ACC112 (cell line): ENCODE results near the gene PRKG1.
A peak's percentile ranks its signal among the peaks of the same experiment; 100 is the strongest.

Source experiments
- H2AFZ ChIP-seq: fragments of 200-600 bp; sonication (generic); one replicate; pipeline ENCODE4 v1.6.0; 2017; ENCODE audit warnings: antibody characterized with exemption, low read length; ENCODE audit not compliant: unreplicated experiment
- H3K27ac ChIP-seq: fragments of 200-600 bp; sonication (generic); 2 replicates; pipeline ENCODE4 v1.5.1; 2014; ENCODE audit warnings: low read depth, mild to moderate bottlenecking, antibody characterized with exemption, low read length, moderate library complexity
- H3K27me3 ChIP-seq: fragments of 200-600 bp; sonication (generic); 2 replicates; pipeline ENCODE4 v1.6.1; 2014; ENCODE audit warnings: mild to moderate bottlenecking, antibody characterized with exemption, low read length, moderate library complexity, mixed read lengths; ENCODE audit not compliant: insufficient read depth
- H3K36me3 ChIP-seq: fragments of 200-600 bp; sonication (generic); 2 replicates; pipeline ENCODE4 v1.6.1; 2016; ENCODE audit warnings: mild to moderate bottlenecking, antibody characterized with exemption, low read length, moderate library complexity, mixed read lengths; ENCODE audit not compliant: insufficient read depth
- H3K4me1 ChIP-seq: fragments of 200-600 bp; sonication (generic); one replicate; pipeline ENCODE4 v1.6.1; 2016; ENCODE audit warnings: low read length, mixed read lengths; ENCODE audit not compliant: insufficient read depth, unreplicated experiment, control insufficient read depth
- H3K4me3 ChIP-seq: fragments of 200-600 bp; sonication (generic); 2 replicates; pipeline ENCODE4 v1.5.1; 2014; ENCODE audit warnings: mild to moderate bottlenecking, low read depth, low read length
- H3K79me2 ChIP-seq: fragments of 200-600 bp; sonication (generic); one replicate; pipeline ENCODE4 v1.6.0; 2016; ENCODE audit warnings: low read length; ENCODE audit not compliant: control insufficient read depth, unreplicated experiment, insufficient read depth

The PRKG1 gene

GRCh38 chr10:51886438-51887068 lies 812.3 kb downstream of the PRKG1 start:
- H2AFZ ChIP-seq = no peak overlapping the region
- H3K27me3 ChIP-seq = no peaks in the 10 kb centered on the region
- no peak overlapping the region for H3K27ac ChIP-seq
- H3K4me1 ChIP-seq = peaks cover 7% of the 10 kb centered on the region
- no peaks in the 10 kb centered on the region for H3K79me2 ChIP-seq
- H3K36me3 ChIP-seq = no peaks in the 10 kb centered on the region
- no peak overlapping the region for H3K4me3 ChIP-seq

GRCh38 chr10:51888263-51888662 lies 814.0 kb downstream of the PRKG1 start:
- peaks cover 7% of the 10 kb centered on the region for H3K4me1 ChIP-seq
- no peak overlapping the region for H3K27ac ChIP-seq
- no peaks in the 10 kb centered on the region for H3K27me3 ChIP-seq
- no peak overlapping the region for H2AFZ ChIP-seq
- H3K79me2 ChIP-seq = no peaks in the 10 kb centered on the region
- H3K4me3 ChIP-seq = no peak overlapping the region
- no peaks in the 10 kb centered on the region for H3K36me3 ChIP-seq

GRCh38 chr10:51892313-51892712 lies 818.0 kb downstream of the PRKG1 start:
- no peaks in the 10 kb centered on the region for H3K79me2 ChIP-seq
- no peaks in the 10 kb centered on the region for H3K36me3 ChIP-seq
- H3K4me3 ChIP-seq = no peak overlapping the region
- no peak overlapping the region for H2AFZ ChIP-seq
- H3K27ac ChIP-seq = no peak overlapping the region
- H3K4me1 ChIP-seq = peaks cover 18% of the 10 kb centered on the region
- no peaks in the 10 kb centered on the region for H3K27me3 ChIP-seq

GRCh38 chr10:51892965-51893658 lies 818.8 kb downstream of the PRKG1 start:
- no peak overlapping the region for H2AFZ ChIP-seq
- H3K4me1 ChIP-seq = peaks cover 18% of the 10 kb centered on the region
- H3K27ac ChIP-seq = no peak overlapping the region
- no peaks in the 10 kb centered on the region for H3K79me2 ChIP-seq
- H3K36me3 ChIP-seq = no peaks in the 10 kb centered on the region
- no peaks in the 10 kb centered on the region for H3K27me3 ChIP-seq
- H3K4me3 ChIP-seq = no peak overlapping the region

- Histone ChIP-seq H2AFZ (no peak overlapping the region), H3K79me2 (no peaks in the 10 kb centered on the region), H3K27ac (peak overlapping the region; percentile 90), H3K36me3 (no peaks in the 10 kb centered on the region), H3K4me1 (peaks cover 18% of the 10 kb centered on the region), H3K27me3 (no peaks in the 10 kb centered on the region), H3K4me3 (no peak overlapping the region)
Measured at GRCh38 chr10:51894771-51895578, 820.7 kb downstream of the PRKG1 start.

GRCh38 chr10:51896849-51897248 lies 822.6 kb downstream of the PRKG1 start:
- no peaks in the 10 kb centered on the region for H3K79me2 ChIP-seq
- H3K27ac ChIP-seq = peak overlapping the region; percentile 29
- no peak overlapping the region for H3K4me3 ChIP-seq
- H3K36me3 ChIP-seq = no peaks in the 10 kb centered on the region
- peaks cover 18% of the 10 kb centered on the region for H3K4me1 ChIP-seq
- no peak overlapping the region for H2AFZ ChIP-seq
- H3K27me3 ChIP-seq = no peaks in the 10 kb centered on the region

- Histone ChIP-seq H3K4me1 (peaks cover 18% of the 10 kb centered on the region), H3K4me3 (no peak overlapping the region), H3K36me3 (no peaks in the 10 kb centered on the region), H2AFZ (no peak overlapping the region), H3K27me3 (no peaks in the 10 kb centered on the region), H3K27ac (no peak overlapping the region), H3K79me2 (no peaks in the 10 kb centered on the region)
Measured at GRCh38 chr10:51897560-51897959, 823.3 kb downstream of the PRKG1 start.

- no peak overlapping the region for H3K27ac ChIP-seq
Measured at GRCh38 chr10:51900180-51900579, 825.9 kb downstream of the PRKG1 start.

GRCh38 chr10:51903675-51904074 lies 829.4 kb downstream of the PRKG1 start:
- H2AFZ ChIP-seq = no peak overlapping the region
- no peaks in the 10 kb centered on the region for H3K79me2 ChIP-seq

More at GRCh38 chr10:51900180-51900579, 825.9 kb downstream of the PRKG1 start:
- no peak overlapping the region for H2AFZ ChIP-seq
- H3K4me3 ChIP-seq = no peak overlapping the region
- no peaks in the 10 kb centered on the region for H3K36me3 ChIP-seq
- H3K4me1 ChIP-seq = peaks cover 10% of the 10 kb centered on the region
- no peaks in the 10 kb centered on the region for H3K27me3 ChIP-seq
- H3K79me2 ChIP-seq = no peaks in the 10 kb centered on the region

GRCh38 chr10:51905032-51905431 lies 830.7 kb downstream of the PRKG1 start:
- Histone ChIP-seq H3K36me3 (no peaks in the 10 kb centered on the region), H3K79me2 (no peaks in the 10 kb centered on the region), H3K27ac (no peak overlapping the region), H3K4me1 (no peaks in the 10 kb centered on the region), H3K4me3 (no peak overlapping the region), H3K27me3 (no peaks in the 10 kb centered on the region), H2AFZ (no peak overlapping the region)

More at GRCh38 chr10:51903675-51904074, 829.4 kb downstream of the PRKG1 start:
- no peak overlapping the region for H3K27ac ChIP-seq
- no peak overlapping the region for H3K4me3 ChIP-seq
- no peaks in the 10 kb centered on the region for H3K4me1 ChIP-seq
- H3K27me3 ChIP-seq = no peaks in the 10 kb centered on the region
- no peaks in the 10 kb centered on the region for H3K36me3 ChIP-seq
